Measurements from ENCODE around the gene FAM193A.
"Not testable (repeated sequence)": the region's sequence is repeated elsewhere in the genome, so short reads cannot be mapped to it uniquely, and the experiment has no call there.

FAM193A gene

GRCh38 chr4:2608291-2608690 is 71.8 kb downstream of the FAM193A start:
- no peak for DNase-seq (ENCODE audit: low read depth)

GRCh38 chr4:2615821-2616220 is 79.4 kb downstream of the FAM193A start:
- no peak for DNase-seq (ENCODE audit: low read depth)

DNA sequence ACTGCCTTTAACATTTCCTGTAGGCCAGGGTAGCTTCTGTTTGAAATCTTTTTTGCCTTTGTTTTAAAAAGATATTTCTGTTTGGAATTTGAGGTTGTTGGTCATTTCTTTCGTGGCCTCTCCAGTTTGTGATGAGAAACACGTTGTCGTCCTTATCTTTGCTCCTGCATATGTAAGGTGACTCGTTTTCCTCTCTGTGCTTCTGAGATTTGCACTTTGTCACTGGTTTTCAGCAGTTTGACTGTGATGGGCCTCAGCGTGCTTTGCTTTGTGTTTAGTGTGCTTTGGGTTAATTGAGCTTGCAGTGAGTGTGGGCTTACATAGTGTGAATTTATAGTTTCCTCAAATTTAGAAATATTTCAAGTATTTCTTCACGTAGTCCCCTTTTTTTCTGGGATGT is 81.5 kb downstream of the FAM193A start:
- no peak for DNase-seq (ENCODE audit: low read depth)

GRCh38 chr4:2618729-2619128 is 82.3 kb downstream of the FAM193A start:
- not testable (repeated sequence) for DNase-seq (ENCODE audit: low read depth)

DNA sequence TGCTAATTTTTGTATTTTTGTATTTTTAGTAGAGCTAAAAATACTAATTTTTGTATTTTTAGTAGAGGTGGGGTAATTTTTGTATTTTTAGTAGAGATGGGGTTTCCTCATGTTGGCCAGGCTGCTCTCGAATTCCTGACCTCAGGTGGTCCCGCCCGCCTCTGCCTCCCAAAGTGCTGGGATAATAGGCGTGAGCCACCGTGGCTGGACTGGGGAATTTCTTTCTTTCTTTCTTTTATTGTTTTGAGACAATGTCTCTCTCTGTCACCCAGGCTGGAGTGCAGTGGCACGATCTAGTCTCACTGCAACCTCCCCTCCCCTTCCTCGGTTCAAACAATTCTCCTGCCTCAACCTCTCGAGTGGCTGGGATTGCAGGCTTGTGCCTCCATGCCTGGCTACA is 83.0 kb downstream of the FAM193A start:
- no peak for DNase-seq (ENCODE audit: low read depth)

DNA sequence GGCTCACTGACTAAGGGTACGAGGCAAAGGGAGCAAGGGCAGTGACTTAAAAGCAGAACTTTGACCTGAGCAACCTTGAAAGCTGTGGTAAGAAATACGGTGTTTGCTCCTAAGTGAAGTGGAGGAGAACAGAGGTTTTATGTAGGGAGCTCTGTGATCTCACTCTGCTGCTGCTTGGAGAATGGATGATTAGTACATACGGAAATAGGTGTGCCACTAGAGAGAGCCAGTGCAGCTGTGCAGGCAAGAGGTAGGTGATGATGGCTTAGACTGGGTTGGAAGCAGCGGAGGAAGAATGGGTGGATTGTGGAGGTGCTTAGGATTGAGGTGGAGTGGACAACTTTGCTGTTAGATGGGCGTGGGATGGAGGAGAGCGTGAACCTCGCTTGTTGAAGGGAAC is 85.0 kb downstream of the FAM193A start:
- no peak for DNase-seq (ENCODE audit: low read depth)

- no peak for DNase-seq (ENCODE audit: low read depth)
Observed at GRCh38 chr4:2623442-2623841, 87.0 kb downstream of the FAM193A start.

DNA sequence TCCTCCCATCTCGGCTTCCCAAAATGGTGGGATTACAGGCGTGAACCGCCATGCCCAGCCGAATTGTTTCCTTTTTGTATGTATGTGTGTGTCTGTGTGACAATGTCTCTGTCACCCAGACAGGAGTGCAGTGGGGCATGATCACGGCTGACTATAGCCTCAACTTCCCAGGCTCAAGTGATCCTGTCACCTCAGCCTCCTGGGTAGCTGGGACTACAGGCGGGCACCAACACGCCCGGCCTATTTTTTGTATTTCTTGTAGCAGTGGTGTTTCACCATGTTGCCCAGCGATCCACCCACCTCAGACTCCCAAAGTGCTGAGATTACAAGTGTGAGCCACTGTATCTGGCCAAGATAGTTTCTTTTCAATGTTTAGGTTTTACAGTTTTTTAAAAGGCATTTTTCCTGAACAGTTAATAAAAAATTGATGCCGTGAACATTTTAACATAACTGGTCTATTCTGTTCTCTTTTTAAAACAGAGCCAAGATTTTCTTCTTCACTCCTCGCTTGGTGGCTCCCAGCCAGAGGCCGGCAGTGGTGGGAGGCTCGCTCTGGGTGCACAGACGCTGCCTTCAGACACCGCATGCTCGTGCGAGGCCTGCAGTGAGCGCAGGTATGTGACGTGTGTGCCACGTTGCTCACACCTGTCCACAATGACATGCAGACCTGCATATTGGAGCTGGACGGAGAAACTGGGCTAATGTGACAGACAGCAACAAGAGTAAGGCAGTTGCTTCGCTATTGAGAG is 88.5 kb downstream of the FAM193A start:
- DNase-seq (ENCODE audit: low read depth), result no peak

- DNase-seq (ENCODE audit: low read depth), result no peak
Observed at GRCh38 chr4:2626231-2626630, 89.8 kb downstream of the FAM193A start.

- no peak for DNase-seq (ENCODE audit: low read depth)
Observed at GRCh38 chr4:2630556-2631273, 94.3 kb downstream of the FAM193A start.

- no peak for DNase-seq (ENCODE audit: low read depth)
Observed at GRCh38 chr4:2634014-2634413, 97.6 kb downstream of the FAM193A start.

- no peak for DNase-seq (ENCODE audit: low read depth)
Observed at GRCh38 chr4:2636331-2636730, 99.9 kb downstream of the FAM193A start.

DNA sequence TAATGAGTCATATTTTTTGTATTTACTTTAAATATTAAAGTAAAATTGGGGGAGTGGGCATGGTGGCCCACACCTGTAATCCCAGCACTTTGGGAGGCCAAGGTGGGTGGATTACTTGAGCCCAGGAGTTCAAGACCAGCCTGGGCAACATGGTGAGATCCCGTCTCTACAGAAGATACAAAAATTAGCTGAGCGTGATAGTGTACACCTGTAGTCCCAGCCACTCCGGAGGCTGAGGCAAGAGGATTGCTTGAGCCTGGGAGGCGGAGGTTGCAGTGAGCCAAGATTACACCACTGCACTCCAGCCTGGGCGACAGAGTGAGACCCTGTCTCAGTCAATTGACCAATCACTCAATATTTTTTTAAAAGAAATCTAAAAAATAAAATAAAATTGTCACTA is 100.5 kb downstream of the FAM193A start:
- DNase-seq (ENCODE audit: low read depth), result not testable (repeated sequence)

DNA sequence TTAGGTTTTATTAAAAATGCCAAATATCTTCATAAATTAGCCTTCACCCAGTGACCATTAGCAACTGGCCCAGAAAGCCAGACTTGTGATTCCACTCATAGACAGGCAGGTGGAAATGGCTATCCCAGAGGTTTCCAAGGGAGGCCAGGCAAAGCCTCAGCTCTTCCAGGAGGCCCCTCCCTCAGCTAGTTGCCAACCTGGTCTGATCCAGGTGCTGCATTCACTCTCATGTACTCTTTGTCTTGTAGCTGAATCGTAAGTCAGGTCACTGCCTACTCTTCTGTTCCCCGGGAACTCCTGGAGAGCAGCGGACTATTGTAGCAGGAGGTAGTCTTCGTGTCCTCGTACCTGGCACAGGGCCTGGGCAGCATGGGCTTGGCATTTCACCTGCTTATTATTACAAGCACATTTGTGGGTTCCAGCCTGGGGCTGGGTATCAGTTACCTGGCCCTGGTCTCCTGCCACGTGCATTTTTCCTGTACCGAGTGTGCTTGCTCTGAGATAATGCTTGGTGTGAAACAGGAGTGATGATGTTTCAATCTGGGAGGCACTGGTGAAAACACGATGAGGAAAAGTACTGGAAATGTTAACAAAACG is 101.6 kb downstream of the FAM193A start:
- no peak for DNase-seq (ENCODE audit: low read depth)

GRCh38 chr4:2638730-2639129 is 102.3 kb downstream of the FAM193A start:
- DNase-seq (ENCODE audit: low read depth), result no peak

GRCh38 chr4:2642968-2643367 is 106.5 kb downstream of the FAM193A start:
- DNase-seq (ENCODE audit: low read depth), result no peak

- no peak for DNase-seq (ENCODE audit: low read depth)
Observed at GRCh38 chr4:2643555-2643954, 107.1 kb downstream of the FAM193A start.

- DNase-seq (ENCODE audit: low read depth), result no peak
Observed at GRCh38 chr4:2646396-2647149, 110.1 kb downstream of the FAM193A start.

DNA sequence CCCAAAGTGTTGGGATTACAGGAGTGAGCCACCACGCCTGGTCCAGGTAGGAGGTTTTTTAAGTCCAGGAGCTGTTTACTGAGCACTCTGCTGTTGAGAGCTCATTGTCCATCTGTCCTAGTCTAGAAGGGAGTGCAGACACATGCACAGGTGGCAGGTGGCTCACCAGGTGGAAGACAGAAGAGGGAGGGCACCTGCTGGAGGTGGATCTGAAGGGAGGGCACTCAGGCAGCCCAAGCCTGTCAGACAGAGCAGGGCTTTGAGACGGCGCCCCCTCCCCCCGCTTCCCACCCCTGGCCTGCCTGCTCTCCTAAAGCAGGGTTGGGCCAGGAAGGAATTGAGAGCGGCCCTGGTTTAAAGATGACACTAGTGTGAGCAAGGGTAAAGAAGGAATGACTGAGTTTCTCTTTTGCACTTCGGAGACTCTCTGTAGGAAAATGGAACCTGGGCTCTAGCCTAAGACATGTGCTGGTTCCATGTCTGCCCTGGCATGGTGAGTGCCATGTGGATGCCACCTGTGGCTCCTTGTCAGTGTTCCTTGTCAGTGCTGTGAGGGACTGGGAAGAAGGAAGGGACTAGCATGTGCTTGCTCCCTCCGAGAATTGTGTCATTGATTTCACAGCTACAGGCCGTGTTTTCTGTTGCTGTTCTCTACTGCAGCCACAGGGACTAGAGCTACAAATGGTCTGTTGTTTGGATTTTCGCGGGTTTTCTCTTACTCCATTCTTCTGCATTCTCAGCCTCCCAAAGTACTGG is 111.1 kb downstream of the FAM193A start:
- no peak for DNase-seq (ENCODE audit: low read depth)

GRCh38 chr4:2648159-2648814 is 111.8 kb downstream of the FAM193A start:
- no peak for DNase-seq (ENCODE audit: low read depth)

DNA sequence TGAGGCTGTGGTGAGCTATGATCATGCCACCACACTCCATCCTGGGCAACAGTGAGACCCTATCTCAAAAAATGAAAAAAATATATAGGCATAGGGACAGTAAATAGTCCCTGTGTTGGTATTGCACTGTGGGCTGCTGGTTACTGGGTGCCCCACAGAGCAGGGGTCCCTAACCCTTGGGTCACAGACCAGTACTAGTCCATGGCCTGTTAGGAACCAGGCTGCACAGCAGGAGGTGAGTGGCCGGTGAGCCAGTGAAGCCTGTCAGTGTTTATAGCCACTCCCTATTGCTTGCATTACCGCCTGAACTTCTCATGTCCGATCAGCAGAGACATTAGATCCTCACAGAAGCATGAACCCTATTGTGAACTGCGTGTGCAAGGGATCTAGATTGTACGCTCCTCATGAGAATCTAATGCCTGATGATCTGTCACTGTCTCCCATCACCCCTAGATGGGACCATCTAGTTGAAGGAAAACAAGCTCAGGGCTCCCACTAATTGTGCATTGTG is 113.2 kb downstream of the FAM193A start:
- no peak for DNase-seq (ENCODE audit: low read depth)
